GM12878 (cell line): ENCODE data around the gene BBS12.

Source experiments
- EGR1 ChIP-seq, 2 experiments: IDR thresholded peaks; 1 replicate in 1 of 2; 2 replicates in 1 of 2; pipeline ENCODE4 v1.6.1; 2011 to 2012; ENCODE audit warnings: low read depth in 2 of 2, low read length in 2 of 2, borderline replicate concordance in 1 of 2, mild to moderate bottlenecking in 1 of 2, moderate library complexity in 1 of 2
- FOXM1 ChIP-seq: IDR thresholded peaks from 2 replicates; pipeline ENCODE4 v1.6.1; 2012; ENCODE audit warnings: low read depth, mild to moderate bottlenecking, inconsistent platforms, low read length, moderate library complexity
- POLR2AphosphoS5 ChIP-seq: IDR thresholded peaks from 2 replicates; pipeline ENCODE4 v1.6.1; 2011; ENCODE audit warnings: mild to moderate bottlenecking, low read length, inconsistent platforms
- STAT3 ChIP-seq: IDR thresholded peaks from 2 replicates; pipeline ENCODE4 v1.6.1; 2011; ENCODE audit warnings: low read depth, low read length, improper control_type of control experiment
- TAF1 ChIP-seq: IDR thresholded peaks from 2 replicates; pipeline ENCODE4 v1.6.1; 2011; ENCODE audit warnings: mild to moderate bottlenecking, low read depth, low read length, borderline replicate concordance
- USF2 ChIP-seq: IDR thresholded peaks from 2 replicates; pipeline ENCODE4 v1.6.1; 2011; ENCODE audit warnings: low read depth, low read length, improper control_type of control experiment, borderline replicate concordance

GRCh38 chr4:122716825-122717448 is 15.6 kb upstream of the BBS12 start:
- TF ChIP-seq TAF1 (no peak), FOXM1 (no peak), POLR2AphosphoS5 (no peak), USF2 (no peak), EGR1 (IDR thresholded peaks at IDR 0.05; ENCODE audit: borderline replicate concordance in 1 of 2, low read depth in 2 of 2, low read length in 2 of 2) (no peak), STAT3 (no peak)
